ENCODE results near the gene NRAS. TPM values are rescaled to one million over a fixed set of nuclear protein-coding genes. Genes with fewer than 3 reads are reported as not detected.

Gene NRAS
- total and polyA plus RNA-seq, 9 of the 15 experiments (the other 6 are each of a cell fraction or from before 2014, with no cell fraction given), result 40.7 to 94.5 (median 75.4) TPM

DNA sequence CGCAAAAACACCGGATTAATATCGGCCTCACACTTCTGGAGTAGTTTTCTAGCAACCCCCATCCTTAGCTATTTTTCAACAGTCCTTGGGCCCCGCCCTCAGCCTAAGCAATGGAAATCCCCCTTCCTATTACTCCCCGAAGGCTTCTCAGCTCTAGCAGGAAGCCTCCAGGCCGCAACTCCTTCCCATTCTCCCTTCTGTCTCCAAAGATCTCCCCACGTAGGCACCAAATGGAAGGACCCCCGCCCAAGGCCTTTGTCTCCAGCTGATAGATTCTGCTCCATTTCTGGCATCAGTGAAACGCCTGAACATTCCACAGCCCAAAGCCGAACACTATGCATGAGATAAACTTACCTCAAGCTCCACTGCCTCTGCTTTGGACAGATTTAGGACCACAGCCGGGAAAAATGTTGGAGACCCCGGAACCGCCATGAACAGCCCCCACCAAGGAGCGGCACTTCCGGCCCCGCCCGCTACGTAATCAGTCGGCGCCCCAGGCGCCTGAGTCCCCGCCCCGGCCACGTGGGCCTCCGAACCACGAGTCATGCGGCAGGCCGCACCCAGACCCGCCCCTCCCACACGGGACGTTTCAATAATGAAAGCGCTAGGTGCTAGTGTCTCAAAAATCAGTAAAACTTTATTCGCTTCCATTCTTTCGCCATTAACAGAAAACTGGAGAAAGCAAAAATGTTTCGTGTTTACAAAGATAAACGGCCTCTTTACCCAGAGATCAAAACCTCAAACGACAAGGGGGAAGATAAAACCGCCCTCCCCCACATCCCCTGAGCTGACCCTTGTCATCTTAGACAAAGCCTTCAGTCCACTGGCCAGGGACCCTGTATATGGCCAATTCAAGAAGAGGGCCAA lies at the start of gene NRAS (continued):
- TF ChIP-seq ADNP (tag; IDR thresholded peaks at IDR 0.05), result no peak
- no peak for TF ChIP-seq SMARCA5 (IDR thresholded peaks at IDR 0.05)
- TF ChIP-seq RFX7 (CRISPR knock-in tag; IDR thresholded peaks at IDR 0.05), result peak; percentile 23; the same call in 1 of the 2 replicates
- TF ChIP-seq, protein P1, sequence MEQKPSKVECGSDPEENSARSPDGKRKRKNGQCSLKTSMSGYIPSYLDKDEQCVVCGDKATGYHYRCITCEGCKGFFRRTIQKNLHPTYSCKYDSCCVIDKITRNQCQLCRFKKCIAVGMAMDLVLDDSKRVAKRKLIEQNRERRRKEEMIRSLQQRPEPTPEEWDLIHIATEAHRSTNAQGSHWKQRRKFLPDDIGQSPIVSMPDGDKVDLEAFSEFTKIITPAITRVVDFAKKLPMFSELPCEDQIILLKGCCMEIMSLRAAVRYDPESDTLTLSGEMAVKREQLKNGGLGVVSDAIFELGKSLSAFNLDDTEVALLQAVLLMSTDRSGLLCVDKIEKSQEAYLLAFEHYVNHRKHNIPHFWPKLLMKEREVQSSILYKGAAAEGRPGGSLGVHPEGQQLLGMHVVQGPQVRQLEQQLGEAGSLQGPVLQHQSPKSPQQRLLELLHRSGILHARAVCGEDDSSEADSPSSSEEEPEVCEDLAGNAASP (IDR thresholded peaks at IDR 0.05), result no peak
- peak; percentile 77 for TF ChIP-seq LCOR (CRISPR knock-in tag; IDR thresholded peaks at IDR 0.05)
- no peak for TF ChIP-seq POLR3G (IDR thresholded peaks at IDR 0.05; ENCODE audit: extremely low read depth, insufficient read length, insufficient replicate concordance)
- no peak for TF ChIP-seq NELFE (IDR thresholded peaks at IDR 0.05; ENCODE audit: insufficient read depth, insufficient read length)
- TF ChIP-seq, protein P2, sequence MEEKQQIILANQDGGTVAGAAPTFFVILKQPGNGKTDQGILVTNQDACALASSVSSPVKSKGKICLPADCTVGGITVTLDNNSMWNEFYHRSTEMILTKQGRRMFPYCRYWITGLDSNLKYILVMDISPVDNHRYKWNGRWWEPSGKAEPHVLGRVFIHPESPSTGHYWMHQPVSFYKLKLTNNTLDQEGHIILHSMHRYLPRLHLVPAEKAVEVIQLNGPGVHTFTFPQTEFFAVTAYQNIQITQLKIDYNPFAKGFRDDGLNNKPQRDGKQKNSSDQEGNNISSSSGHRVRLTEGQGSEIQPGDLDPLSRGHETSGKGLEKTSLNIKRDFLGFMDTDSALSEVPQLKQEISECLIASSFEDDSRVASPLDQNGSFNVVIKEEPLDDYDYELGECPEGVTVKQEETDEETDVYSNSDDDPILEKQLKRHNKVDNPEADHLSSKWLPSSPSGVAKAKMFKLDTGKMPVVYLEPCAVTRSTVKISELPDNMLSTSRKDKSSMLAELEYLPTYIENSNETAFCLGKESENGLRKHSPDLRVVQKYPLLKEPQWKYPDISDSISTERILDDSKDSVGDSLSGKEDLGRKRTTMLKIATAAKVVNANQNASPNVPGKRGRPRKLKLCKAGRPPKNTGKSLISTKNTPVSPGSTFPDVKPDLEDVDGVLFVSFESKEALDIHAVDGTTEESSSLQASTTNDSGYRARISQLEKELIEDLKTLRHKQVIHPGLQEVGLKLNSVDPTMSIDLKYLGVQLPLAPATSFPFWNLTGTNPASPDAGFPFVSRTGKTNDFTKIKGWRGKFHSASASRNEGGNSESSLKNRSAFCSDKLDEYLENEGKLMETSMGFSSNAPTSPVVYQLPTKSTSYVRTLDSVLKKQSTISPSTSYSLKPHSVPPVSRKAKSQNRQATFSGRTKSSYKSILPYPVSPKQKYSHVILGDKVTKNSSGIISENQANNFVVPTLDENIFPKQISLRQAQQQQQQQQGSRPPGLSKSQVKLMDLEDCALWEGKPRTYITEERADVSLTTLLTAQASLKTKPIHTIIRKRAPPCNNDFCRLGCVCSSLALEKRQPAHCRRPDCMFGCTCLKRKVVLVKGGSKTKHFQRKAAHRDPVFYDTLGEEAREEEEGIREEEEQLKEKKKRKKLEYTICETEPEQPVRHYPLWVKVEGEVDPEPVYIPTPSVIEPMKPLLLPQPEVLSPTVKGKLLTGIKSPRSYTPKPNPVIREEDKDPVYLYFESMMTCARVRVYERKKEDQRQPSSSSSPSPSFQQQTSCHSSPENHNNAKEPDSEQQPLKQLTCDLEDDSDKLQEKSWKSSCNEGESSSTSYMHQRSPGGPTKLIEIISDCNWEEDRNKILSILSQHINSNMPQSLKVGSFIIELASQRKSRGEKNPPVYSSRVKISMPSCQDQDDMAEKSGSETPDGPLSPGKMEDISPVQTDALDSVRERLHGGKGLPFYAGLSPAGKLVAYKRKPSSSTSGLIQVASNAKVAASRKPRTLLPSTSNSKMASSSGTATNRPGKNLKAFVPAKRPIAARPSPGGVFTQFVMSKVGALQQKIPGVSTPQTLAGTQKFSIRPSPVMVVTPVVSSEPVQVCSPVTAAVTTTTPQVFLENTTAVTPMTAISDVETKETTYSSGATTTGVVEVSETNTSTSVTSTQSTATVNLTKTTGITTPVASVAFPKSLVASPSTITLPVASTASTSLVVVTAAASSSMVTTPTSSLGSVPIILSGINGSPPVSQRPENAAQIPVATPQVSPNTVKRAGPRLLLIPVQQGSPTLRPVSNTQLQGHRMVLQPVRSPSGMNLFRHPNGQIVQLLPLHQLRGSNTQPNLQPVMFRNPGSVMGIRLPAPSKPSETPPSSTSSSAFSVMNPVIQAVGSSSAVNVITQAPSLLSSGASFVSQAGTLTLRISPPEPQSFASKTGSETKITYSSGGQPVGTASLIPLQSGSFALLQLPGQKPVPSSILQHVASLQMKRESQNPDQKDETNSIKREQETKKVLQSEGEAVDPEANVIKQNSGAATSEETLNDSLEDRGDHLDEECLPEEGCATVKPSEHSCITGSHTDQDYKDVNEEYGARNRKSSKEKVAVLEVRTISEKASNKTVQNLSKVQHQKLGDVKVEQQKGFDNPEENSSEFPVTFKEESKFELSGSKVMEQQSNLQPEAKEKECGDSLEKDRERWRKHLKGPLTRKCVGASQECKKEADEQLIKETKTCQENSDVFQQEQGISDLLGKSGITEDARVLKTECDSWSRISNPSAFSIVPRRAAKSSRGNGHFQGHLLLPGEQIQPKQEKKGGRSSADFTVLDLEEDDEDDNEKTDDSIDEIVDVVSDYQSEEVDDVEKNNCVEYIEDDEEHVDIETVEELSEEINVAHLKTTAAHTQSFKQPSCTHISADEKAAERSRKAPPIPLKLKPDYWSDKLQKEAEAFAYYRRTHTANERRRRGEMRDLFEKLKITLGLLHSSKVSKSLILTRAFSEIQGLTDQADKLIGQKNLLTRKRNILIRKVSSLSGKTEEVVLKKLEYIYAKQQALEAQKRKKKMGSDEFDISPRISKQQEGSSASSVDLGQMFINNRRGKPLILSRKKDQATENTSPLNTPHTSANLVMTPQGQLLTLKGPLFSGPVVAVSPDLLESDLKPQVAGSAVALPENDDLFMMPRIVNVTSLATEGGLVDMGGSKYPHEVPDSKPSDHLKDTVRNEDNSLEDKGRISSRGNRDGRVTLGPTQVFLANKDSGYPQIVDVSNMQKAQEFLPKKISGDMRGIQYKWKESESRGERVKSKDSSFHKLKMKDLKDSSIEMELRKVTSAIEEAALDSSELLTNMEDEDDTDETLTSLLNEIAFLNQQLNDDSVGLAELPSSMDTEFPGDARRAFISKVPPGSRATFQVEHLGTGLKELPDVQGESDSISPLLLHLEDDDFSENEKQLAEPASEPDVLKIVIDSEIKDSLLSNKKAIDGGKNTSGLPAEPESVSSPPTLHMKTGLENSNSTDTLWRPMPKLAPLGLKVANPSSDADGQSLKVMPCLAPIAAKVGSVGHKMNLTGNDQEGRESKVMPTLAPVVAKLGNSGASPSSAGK (IDR thresholded peaks at IDR 0.05), result peak; percentile 25; the same call in 1 of the 2 replicates
- peak; percentile 79 for TF ChIP-seq LEF1 (IDR thresholded peaks at IDR 0.05)
- TF ChIP-seq ZNF589 (CRISPR knock-in tag; IDR thresholded peaks at IDR 0.05; ENCODE audit: low read depth), result no peak; the same call in 1 of the 2 replicates
- TF ChIP-seq, protein P3, sequence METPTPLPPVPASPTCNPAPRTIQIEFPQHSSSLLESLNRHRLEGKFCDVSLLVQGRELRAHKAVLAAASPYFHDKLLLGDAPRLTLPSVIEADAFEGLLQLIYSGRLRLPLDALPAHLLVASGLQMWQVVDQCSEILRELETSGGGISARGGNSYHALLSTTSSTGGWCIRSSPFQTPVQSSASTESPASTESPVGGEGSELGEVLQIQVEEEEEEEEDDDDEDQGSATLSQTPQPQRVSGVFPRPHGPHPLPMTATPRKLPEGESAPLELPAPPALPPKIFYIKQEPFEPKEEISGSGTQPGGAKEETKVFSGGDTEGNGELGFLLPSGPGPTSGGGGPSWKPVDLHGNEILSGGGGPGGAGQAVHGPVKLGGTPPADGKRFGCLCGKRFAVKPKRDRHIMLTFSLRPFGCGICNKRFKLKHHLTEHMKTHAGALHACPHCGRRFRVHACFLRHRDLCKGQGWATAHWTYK (CRISPR knock-in tag; IDR thresholded peaks at IDR 0.05), result 0 out of 2 replicates have a peak, but pooled peaks have one; percentile 82
- TF ChIP-seq NCOR1 (IDR thresholded peaks at IDR 0.05), result peak; percentile 55
- TF ChIP-seq CTBP1 (IDR thresholded peaks at IDR 0.05; ENCODE audit: borderline replicate concordance), result peak; percentile 44; the same call in 1 of the 2 replicates
- no peak for TF ChIP-seq ZNF165 (CRISPR knock-in tag; IDR thresholded peaks at IDR 0.05; ENCODE audit: borderline replicate concordance)
